ENCODE measurements around the gene ARHGAP22.

Gene ARHGAP22

DNA sequence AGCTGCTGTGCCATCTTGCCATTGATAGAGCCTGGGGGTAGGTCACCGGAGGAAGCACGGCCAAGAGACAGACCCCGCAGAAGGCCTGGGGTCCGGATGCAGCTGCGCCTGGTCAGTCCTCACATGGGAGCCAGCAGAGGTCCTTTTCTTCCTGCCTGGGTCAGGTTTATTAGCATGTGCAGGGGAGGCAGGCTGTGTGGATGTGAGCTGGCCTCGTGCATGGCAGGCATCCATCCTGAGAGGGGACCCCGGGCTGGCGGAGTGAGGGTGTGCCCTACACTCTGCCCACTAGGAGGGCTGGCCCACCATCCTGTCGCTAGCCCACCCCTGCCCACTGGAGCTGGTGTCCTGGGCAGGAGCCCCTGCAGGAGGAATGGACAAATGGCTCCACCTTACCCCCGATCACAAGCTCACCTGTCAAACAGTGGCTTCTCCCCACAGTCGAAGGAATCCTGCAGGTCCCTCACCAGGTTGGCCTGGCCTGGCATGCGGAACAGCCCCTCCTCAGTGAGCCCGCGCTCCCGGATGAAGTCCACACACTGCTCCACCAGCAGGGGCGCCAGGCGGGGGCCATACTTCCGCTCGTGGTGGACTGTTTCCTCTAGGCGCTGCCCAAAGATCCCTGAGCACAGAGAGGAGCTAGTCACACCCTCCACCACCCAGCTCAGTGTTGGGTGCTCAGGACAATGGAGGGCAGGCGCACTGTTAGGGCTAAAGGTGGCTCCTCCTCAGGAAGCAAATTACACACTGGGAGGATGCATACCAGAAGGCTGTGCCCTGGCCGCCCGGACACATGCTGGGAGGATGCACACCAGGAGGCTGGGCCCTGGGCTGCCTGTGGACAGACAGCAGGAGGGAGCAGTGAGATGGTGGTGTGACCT, 145.4 kb downstream of the ARHGAP22 start:
- no peak for DNase-seq

DNA sequence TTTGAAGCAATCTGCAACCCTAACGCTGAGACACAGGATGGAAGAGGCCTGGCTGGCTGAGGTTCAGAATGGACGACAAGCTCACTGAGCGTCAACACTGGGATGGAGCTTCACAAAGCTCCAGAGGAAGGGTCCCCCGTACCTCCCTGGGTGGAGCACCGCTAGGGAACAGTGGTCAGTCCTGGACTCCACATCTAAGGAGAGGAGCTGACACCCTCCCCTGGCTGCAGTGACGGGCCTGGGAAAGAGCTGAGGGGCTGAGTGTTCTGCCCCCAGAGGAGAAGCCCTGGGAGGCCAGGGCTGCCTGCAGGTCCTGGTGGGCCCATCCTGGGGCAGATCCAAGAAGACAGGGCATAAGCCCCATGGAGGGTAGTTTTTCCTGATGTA, 146.2 kb downstream of the ARHGAP22 start:
- no peak for DNase-seq

DNA sequence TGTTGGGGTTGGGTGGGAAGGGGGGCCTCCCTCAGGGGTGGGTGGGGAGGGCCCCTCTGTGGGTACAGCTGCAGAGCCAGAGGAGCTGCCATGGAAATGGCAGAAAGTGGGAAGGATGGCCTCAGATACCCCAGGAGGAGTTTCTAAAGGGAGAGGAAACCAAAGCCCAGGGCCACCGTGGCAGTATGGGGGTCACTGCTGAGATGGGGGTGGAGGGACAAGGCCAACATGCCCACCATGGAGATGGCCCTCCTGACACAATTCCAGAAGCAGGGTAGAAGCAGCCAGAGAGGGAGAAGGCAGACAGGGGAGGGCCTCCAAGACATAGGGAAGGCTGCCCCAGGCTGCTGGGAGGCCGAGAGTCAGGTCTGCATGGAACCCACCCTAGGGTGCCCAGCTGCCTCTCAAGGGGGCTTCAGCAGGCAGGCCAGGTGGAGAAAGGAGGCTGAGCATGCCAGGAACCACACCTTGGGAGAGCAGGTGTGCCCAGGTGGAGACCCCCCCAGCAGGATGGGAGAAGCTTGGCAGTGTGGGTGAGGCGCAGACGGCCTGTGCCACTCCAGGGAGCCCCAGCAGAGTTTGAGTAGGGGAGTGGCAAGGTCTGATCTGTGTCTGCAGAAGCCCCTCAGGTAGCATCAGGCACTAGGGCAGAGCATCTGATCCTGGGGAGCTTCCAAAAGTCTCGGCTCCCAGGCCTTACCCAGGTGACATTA, 146.8 kb downstream of the ARHGAP22 start:
- no peak for DNase-seq

DNA sequence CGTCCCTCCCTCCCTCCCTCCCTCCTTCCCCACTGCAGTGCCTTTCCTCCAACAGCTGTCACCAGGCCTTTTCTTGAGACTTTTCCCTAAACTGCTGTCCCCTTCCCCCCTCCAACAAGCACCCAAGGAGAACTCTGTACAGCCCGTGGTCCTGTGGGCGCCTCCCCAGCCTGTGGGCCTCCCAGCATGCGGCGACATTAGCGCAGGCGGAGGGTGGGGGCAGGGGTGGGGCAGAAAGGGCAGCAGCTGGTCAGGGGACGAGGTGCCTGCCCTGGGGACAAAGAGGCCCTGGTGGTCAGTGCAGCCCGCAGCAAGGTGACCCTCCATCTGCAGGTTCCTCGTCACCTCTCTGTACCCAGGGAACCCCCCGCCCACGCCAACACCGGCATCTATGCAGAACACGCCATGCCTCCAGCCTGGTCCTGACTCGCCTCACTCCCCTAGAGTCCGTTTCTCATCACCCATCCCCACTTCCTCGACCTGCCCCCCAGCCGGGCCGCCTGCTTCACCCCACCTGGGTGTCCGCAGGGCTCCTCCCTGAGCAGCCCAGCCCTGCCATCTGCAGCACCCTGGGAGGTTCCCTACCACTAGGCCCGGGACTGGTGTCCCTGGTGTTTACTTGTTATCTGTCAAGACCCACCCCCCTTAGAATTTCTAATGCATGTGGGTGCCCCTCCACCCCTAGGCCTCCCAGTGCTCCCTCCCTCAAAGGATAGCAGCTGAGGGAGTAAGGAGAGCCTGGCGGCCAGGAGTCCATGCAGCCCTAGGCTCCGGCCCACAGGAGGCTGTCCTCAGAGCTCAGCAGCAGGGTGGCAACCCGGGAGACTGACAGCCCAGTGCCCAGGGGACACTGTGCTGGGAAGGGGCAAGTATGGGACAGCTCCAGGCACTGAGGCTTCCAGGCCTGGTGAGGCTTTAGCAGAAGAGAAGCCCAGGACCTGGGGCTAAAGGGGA, 147.8 kb downstream of the ARHGAP22 start:
- DNase-seq: no peak

DNA sequence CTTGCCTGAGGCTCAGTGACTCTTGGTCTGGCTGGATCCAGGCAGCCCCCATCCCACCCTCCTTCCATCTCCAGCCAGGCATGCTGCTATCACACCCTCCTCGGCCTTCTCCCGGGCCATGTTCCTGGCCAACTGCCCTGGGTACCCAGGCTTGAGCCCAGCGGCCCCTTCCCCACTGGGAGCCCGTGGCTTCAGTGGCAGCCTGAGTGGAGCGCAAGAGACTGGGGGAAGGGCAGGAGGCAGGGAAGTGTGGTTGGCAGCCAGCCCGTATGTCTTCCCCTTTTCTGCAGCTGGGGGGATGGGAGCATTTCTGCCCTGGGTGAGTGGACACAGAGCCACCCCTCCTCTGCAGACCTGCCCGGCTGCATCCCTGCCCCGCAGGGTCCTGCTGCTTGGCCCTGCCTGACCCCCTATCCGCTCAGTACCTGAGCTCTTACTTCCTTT, 148.5 kb downstream of the ARHGAP22 start:
- peak; percentile 63 to 68 for DNase-seq

DNA sequence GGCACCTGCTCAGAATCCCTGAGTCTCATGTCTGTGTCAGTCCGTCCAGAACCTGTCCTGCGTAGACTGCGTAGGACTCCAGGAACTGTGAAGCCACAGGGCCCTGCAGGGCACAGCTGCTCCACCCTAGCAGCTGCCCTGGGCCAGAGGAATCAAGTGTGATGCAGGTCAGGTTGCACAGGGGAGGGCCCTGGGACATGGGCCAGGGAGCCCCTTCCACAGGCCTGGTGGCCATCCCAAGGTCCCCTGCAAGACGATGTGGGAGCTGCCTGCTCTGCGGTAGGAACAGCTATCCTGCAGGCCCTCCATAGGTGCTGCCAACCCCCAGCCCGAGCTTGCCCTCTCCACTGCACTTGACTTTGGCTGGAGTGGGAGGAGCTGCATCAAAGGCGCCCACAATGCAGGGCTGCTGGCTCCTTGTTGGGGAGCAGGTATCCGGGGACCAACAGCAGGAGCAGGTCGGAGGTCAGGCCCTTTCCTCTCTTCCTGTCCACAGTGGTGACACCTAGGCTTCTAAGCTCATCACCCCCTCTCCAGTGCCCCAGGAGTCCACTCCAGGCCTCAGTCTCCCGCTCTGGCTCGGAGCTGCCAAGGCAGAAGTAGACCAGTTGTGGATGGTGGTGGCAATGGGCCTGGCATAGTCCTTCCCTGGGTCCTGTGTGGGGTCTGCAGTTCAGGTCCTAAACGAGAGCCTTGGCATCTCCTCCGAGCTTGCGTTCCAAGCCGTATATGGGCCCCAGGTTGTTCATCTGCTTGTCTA, 149.3 kb downstream of the ARHGAP22 start:
- DNase-seq: no peak

DNA sequence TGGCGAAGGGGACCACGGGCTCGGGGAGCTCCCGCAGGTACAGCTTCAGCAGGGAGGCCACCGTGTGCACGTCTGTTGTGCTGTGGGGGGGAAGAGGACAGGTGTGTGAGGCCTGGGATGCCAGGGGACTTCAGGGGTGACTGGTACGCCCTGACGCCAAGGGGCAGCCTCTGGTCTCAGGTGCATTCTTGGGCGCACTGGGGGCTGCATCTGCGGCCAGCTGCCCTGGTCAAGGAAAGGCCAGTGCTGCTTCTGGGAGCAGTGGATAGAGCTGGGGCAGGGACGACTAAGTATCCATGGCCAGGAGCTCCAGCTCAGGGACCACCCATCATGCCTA, 149.8 kb downstream of the ARHGAP22 start:
- DNase-seq: no peak

DNA sequence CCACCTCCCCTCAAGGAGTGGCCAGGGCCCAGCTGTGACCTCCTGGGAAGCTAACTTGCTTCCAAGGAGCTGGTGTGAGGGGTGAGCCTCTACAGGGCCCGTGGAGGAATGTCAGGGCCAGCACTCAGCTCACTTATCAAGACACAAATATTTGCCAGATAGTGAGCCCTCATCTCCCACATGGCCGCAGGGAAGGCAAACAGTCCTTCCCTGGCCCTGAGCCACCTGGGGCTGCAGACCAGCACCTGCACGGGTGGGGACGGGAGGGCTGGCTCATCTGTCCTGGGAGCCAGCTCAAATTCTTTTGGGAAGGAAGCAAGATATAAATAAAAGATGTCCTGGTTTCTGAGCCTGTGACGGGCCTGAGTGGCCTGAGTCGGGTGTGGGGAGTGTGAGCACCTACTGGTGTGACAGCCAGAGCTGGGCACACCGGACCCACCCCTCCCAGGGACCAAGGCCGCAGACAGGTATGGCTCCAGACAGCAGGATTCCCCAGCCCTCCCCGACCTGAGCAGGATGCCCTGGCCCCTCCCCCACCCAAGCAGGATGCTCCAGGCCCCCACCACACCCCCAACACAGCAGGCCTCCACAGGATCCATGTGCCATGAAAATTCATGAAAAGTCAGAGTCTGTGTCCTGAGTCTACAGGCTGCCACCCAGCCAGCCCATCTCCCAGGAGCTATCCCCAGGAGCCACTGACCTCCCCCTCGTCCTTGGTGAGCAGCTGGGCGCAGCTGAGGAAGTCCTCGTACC, 150.4 kb downstream of the ARHGAP22 start:
- no peak for DNase-seq

DNA sequence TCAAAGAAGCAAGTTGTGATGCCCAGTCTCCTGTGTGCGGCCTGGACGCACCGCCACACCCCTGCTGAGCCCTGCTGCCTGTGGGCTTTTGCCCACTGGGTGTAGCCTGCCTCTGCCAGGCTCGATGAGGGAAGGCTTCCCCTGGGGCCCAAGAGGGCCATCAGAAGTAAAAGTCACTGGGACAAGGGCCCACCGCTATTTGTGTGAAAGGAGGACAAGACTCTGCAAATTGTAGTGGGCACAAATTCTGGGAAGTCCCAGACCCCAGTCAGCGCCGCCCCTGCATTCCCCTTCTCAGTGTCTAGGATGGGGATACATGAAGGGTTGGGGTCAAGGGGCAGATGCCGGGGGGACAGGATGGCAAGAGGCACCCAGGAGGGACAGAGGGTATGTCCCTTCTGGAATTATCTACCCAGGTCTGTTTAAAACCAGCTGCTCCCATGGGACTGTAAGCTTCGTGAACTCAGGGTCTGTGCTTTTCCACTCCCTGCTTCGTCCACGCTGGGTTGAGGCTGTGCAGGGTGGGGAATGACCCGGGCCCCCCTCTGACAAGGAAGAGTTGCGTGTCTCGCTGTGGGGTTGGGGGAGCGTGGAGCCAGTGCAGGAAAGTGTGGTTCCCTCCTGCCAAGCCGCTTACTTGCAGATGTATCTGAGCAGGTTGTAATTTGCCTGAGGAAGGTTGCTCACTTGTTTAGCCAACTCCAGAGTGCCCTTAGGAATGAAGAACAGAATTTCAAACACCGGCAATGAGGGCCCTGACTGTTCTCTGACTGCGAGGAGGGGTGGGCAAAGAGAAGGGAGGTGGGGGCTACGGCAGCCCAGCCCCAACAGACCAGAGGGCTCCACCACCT, 151.2 kb downstream of the ARHGAP22 start:
- DNase-seq: no peak

DNA sequence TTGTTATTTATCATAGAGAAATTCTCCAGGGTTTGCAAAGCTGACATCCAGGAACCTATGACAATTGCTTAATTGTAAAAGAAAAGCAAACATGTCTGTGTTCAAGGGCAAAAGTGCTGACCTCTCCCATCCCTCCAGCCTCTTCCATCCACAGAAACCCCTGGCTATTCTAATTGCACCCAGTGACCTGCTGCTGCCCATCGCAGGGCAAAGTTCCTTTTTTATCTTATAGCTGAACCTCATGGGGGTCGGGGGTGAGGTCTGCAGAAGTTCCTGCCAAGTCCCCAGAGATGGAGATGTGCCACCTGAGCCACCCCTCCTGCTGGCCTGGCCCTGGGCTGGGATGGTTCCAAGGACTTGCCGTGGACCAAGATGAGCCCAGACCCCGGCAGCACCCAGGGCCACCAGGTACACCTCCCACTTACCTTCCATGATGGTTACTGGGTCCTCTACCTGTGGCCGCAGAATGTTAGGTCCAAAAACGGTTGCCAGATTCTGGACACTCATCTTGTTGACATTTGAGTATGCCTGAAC, 151.9 kb downstream of the ARHGAP22 start:
- DNase-seq: no peak

DNA sequence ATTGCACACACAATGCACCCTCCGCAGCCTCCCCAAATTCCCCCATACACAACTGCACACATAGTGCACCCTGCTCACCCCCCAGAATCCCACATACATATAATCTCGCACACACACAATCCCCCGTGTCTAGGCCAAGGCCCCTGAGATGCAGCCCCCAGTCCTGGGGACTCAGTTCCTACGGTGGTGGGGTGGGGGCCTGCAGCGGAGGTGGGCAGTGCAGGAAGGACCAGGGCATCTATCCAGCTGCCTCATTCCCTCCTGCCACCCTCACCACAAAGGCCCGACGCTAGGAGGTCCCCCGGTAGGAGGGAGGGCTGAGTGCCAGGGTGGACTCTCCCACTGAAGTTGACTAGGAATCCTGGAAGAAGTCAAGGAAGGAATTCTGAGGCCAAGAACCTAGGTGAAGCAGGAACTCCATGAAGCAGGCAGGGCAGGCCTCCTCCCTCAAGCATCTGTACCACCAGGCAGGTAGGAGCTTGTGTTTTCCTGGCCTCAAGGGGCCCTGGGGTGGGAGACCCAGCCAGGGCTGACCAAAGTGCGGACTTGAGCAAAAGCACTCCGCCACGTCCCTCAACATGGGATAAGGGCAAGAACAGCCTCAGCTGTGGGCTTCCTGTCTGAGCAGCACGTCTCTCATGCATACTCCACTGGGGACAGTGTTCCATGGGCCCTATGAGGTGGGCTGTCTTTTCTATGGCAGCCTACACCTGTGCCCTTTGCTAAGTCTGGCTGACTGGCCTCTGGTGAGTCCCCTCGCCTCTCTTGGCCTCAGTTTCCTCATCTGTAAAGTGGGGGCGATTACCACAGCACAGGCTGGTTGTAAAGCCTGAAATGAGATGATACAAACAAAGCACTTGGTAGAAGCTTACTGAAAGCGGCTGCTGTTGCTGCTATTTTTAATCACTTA, 152.6 kb downstream of the ARHGAP22 start:
- DNase-seq: no peak

DNA sequence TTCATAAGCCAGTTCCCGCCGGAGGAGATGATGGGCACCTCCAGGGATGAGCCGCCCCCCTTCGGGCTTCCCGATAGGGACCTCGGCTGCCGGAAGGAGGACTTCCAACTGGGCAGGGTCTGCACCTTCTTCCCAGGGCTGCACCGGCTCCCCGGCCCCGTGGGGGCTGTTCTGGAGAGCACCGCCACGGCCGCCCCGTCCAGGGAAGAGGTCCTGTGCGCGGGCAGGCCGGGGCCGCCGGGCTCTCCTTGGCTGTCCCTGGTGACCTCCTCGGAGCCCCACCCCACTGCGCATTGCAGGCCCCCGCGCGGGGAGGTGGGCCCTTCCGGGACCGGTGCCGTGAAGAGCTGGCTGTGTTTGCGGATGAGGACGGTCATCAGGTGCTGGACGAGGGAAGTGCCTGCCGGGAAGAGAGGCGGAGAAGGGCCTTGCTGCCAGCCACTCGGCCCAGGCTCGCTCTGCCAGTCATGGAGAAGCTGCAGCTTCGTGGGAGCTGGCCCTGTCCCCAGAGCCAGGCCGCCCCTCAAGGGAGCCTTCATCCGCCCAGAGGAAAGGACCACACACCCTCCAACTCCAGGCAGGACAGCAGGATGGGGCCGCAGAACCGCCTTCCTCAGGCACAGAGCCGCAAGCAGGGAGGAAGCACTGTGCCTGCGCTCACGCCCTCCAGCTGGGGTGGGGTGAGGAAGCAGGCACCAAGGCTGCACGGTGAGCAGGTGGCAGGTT, 154.0 kb downstream of the ARHGAP22 start:
- no peak for DNase-seq

DNA sequence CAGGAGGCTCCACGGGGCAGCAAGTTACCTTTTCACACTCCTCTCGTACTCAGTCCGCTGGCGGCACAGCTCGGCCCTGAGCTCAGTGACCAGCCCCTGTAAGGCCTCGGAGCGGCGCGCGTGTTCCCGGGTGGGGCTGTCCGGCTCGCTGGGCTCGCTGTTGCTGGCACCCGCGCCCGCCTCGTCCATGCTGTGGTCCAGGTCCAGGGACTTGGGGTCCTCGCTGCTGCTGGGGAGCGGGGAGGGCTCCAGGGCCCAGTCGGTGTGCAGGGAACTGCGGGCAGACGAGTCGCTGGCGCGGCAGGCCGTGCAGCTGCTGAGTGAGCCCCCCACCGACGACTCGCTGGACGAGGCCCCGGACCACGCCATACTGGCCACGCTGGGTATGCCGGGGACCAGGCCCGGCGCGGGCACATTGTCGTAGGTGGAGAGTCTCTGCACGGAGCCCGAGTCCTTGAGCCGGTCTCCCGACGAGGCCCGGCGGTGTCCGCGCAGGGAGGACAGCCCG, 154.6 kb downstream of the ARHGAP22 start:
- no peak for DNase-seq

DNA sequence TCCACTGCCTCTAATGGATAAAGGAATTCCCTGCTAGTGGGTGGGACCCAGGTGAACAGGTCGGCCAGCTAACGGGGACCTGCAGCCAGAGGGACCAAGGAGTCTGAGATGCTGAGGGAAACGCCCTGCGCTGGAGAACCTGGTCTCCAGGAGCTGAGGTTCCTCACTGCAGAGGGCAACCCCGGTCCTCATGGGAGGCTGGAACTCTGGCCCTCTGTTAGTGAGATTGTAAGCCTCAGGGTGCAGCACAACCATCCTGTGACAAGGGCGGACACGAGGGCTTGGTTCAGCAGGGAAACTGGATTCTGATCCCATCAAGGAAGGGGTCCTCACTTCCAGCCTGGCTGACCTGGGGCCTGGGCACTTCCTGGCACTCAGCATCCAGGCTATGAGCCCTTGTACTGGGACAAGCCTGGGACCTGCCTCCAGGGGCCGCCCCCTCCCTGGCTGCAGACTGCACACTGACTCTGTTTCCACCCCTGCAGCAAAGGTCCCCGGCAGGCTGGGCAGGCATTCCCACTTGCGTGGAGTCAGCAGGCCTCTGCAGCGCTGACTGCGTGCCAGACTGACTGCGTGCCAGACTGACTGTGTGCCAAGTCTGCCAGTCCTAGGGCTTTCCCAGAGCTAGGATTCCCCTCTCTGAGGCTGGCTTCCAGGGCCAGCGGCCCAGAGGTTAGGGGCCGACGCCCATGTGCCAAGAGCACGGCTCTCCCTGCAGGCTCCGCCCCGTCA, 155.2 kb downstream of the ARHGAP22 start:
- no peak for DNase-seq

DNA sequence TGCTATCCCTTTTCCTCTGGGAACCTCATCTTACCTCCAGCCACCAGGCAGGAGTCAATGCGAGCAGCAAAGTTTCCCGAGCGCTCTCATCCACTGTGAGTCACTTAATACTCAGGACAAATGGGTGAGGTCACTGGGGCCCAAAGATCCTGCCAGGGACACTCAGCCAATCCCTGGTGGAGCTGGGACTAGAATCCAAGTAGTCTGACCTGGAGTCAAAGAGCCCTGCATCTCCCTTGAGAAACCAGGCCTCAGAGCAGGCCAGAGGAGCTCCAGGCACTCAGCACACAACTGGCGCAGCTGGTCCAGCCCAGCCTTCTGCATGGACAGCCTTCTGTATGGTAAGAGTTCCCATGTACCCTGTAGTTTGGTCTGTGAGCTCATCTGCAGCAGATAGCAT, 156.1 kb downstream of the ARHGAP22 start:
- no peak for DNase-seq

DNA sequence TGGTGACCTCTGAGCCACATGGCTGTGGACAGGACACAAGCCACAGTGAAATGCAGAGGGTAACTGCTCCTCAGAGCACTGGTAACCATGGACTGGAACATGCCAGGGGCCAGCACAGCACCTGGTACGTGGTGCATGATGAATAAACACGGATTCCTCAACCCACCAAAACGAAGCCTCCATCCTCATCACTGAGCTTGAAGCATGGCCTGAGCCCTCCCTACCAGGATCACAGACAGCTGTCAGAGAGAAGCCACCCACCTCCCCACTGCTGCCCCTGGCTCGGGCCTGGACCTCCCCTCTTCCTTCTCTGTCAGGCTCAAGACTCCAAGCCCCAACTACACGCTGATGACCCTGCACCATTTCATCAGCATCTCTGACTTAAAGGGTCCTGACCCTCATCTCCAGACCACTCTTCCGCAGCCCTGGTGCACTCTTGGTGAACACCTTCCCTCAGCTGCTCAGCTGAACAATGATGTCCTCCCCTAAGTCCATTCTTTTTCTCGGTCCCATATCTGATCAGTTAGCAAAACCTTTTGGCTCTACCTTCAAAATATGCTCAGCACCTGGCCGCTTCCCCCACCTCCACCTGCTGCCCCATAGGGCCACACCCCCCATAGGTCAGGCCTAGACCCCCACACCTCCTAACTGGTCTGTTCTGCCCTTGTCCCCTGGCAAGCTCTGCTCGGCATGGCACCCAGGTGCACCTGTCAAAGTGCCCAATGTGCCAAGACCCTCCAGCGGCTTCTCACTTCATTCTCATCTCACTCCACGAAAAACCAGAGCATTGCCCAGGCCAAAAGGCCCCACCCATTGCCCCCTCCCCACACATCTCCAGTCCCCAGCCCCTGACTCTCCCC, 157.3 kb downstream of the ARHGAP22 start:
- DNase-seq: no peak

DNA sequence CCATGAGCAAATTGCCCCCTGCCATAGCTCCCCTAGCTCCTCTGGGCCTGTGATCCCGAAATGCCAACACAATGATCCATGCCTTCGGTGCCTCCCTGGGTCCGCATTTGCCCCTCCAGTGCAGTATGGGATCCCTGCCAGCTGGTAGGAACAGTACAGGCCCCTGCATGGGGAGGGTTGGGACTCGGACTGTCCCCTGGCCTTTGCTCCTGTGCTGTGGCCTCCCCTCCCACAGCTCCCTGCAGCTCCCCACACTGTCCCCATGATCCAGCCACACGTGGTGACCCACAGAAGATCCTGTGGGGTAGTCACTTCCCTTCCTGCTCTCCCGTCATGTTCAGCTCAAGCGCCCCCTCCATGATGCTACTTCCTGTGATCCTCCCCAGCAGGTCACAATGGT, 158.1 kb downstream of the ARHGAP22 start:
- DNase-seq: no peak

Measured in AML-193 (cell line).